Stimulated activated CD4-positive, alpha-beta T cell treated with anti-CD3 and anti-CD28 coated beads, Interleukin-2, amount 100 ng/mL, for 4 hours (primary cell): Measurements from ENCODE around the gene REPS2.

Experiments used
- DNase-seq: peaks from one replicate; pipeline ENCODE4 v3.0.0-alpha.2; 2020; ENCODE audit warnings: low read depth

The REPS2 gene

GRCh38 chrX:17036171-17036961, 89.9 kb downstream of the REPS2 start:
- DNase-seq: no peak

GRCh38 chrX:17038277-17038676, 91.8 kb downstream of the REPS2 start:
- DNase-seq: no peak

DNA sequence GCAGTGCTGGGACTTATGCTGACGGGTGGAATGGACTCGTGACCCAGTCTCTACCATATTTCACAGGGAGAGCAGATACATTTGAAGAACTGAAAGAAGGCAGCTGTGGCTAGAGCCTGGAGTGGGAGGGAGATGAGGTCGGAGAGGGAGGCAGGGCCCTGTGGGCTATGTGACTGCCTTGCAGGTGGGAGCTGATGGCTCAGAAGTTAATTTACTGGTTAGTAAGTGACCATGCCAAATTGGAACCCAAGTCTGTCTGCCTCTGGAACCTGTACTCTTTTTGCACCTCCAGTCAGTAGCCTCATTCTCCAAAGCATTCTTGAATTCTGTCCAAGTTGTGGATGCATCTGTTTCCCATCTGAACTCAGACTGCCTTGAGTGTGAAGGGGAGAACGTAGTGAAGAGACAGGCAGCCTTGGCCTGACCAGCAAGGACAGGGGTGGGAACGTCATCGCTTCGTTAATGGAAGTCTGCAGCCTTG, 92.3 kb downstream of the REPS2 start:
- no peak for DNase-seq

DNA sequence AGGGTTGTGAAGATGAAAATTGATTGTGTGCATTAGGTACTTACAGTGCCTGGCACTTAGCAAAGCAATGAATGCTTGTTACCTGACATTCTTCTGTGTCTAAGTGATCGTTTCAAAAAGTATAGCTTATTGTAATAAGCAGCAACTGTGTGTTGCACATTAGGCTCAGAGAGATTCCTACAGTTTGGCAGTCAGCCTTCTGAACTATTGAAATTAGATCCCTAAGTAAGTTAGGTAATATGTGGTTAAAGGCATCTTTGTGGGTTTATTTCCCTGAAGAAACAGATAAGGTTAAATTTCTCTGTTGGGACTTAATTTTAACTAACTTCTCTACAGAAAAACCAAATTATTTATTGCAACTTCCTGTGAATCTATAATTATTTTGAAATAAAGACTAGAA, 93.4 kb downstream of the REPS2 start:
- DNase-seq: no peak

DNA sequence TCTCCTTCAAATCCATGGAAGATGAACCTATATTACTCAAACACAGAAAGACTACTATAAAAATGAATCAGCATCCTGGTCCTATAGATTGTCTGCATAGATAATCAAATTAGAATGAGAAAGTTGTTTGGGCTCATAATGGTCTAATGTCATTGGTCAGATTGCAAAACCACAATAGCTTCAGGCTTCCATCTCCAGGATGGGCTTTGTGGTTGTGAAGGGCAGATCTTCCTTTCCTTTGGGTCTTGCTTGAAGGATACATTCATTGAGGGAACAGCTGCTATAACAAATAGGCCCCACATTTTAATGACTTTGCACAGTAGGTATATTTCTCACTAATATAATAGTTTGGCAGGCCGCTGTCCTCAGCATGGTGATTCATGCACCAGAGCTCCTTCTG, 94.3 kb downstream of the REPS2 start:
- DNase-seq: no peak

GRCh38 chrX:17042037-17042436, 95.6 kb downstream of the REPS2 start:
- no peak for DNase-seq

DNA sequence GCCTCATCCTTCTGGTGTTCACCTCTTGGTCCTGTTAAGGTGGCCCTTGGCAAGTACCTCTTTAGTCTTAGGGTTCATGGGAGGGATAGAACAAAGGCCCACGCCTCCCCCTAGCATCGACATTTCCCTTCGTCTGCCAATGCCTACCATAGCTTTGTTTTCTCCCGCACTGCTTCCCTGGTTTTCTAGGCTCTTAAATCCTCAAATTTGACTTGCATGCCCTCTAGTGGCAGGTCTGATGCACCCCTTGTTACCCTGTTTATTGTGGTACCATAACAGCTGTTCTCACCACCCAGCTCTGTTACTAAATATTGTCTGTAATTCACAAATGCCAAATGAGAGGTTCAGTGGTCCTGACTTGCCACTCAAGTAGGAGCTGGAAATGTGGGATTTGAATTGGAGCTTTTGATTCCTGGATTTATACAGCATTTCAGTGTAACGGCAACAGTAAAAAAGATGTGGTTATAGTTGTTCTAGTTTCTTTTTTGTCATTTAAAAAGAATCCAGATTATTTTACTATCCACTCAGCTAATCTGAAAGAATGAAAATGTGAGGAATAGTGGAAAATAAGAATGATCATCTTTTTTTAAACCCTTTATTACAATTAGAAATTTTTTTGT, 100.1 kb downstream of the REPS2 start:
- peak; percentile 5 for DNase-seq

GRCh38 chrX:17047224-17047623, 100.8 kb downstream of the REPS2 start:
- no peak for DNase-seq

DNA sequence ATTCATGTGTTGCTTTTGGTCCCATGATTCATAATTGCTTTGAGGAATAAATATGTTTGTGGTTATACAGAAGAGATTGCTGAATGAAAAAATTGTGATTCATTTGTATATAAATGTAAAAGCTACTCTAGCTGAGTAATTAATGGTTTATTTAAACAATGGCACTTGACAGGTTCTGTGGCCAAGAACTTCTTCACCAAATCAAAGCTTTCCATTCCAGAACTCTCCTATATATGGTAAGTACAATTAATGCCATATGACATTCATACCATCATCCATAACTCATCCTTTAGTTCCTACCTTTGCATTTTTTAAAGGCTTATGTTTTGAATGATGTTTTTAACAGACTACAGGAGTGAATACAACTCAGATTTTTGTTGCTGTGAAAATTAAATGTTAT, 105.8 kb downstream of the REPS2 start:
- DNase-seq: no peak

GRCh38 chrX:17052793-17053192, 106.3 kb downstream of the REPS2 start:
- DNase-seq: no peak

GRCh38 chrX:17053502-17053901, 107.0 kb downstream of the REPS2 start:
- DNase-seq: no peak

DNA sequence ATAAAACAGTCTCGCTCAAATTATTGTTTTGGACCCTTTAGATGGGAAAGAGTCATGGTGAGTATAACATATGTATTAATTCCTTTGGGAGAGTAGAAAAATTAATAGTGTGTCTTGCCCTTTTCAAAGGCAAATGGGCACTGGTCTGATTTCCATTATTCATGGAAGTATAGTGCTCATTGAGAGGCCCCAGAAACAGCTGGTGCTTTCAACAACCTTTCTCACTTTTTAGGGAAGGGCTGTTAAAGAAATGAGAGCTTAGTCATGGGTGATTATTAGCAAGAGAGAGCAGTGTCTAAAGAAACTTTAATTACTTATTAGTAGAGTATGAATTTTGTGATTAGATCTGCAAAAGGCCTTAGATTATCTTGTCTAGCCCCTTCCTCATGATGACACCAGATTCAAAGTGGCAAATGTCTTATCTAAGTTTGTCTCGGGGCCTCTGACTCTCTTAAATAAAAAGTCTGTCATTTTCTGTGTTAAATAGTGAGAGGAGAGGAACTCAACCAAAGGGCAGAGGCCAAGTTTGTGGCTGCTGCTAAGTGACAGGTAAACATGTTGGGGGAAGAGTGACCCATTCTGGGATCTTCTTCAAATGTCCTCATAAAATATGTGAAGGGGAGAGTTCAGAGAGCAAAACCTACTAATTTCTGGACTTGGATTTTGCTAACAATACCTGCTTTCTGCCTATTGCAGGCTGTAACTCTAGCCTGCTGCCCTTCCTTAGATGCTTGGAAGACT, 110.6 kb downstream of the REPS2 start:
- no peak for DNase-seq

DNA sequence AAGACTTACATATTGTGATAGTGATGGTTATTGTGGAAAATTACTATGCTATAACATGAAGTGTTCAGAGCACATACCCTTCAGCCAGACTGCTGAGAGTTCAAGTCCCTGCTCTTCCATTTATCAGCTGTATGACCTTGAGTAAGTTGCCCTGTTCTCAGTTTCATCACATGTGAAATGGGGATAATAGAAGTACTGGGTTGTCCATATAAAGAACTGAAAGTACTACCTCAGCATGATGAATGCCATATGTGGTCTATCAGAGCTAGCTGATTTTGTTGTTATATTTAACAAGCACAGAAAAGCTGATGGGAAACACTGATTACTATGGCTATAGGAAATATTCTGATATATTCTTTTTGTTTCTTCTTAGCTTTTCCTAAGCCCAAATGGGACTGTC, 115.6 kb downstream of the REPS2 start:
- no peak for DNase-seq

DNA sequence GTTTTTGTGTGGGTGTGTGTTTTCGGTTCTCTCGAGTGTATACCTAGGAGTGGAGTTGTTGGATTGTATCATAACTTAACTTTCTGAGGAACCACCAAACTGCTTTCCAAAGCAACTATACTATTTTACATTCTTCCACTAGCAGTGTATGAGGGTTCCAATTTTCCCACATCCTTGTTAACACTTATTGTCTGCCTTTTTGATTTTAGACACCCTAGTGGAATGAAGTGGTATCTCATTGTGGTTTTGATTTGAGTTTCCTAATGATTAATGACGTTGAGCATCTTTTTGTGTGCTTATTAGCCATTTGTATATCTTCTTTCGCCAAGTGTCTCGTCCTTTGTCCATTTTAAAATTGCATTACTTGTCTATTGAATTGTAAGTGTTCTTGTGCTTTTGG, 118.6 kb downstream of the REPS2 start:
- no peak for DNase-seq

- no peak for DNase-seq
Observed at GRCh38 chrX:17067534-17067933, 121.1 kb downstream of the REPS2 start.

DNA sequence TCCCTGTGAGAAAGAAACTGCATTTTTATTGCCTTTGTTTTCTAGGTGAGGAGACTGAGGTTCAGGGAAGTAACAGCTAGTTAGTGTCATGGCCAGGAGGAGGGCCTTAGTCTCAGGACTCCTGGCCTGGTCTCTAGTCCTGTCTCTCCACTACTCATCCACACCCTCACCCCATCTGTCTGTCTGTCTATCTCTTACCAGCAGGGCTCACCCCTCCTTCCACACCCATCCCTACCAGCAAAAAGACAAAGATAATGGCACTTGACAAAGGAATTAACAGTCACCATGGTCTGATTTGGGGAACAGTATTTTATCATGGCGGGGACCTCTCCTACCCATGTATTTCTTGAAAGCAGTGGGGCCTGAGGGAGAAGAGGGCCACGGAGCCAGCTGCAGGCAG, 125.8 kb downstream of the REPS2 start:
- DNase-seq: no peak

DNA sequence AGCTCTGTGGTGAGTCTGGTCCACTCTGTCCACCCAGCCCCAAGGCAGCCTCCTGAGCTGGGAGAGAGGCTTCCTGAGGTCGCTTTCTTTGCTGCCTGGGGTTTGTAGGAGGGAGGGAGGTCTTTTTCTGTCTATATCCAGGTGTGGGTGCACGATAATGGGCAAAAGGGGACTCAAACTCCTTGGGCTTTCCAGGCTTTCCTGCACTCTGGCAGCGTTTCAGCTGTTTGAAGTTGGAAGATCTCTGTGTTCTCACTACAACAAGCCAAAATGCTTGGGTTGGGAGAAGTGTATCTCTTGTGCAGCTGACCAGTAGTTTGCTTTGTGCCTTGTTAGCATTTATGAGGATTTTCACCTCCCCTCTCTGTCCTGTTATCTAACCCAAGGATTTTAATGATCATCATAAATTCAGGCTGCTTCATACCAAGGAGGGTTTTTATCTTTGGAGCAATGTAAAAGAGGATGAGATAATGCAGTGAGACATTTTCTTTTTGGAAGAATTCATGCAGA, 126.3 kb downstream of the REPS2 start:
- DNase-seq: no peak

GRCh38 chrX:17075004-17075403, 128.5 kb downstream of the REPS2 start:
- DNase-seq: no peak

DNA sequence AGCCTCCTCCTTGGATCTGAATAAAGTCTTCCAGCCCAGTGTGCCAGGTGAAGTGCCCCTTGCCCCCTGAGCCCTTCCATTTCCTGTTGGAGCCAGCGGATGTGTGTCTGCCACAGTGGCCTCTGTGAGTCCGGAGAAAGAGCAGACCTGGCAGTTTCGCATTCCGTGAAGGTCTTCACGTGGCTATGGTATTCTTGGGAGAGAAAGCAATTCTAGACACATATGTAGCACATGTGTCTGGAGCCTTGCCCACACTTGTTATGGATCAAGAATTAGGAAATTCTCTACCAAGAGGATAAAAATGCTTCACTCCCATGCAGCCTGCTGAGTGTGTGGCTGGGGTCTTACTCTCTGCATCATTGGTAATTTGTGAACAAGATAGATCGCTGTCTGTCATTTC, 130.9 kb downstream of the REPS2 start:
- DNase-seq: no peak

GRCh38 chrX:17078031-17078720, 131.7 kb downstream of the REPS2 start:
- DNase-seq: no peak

DNA sequence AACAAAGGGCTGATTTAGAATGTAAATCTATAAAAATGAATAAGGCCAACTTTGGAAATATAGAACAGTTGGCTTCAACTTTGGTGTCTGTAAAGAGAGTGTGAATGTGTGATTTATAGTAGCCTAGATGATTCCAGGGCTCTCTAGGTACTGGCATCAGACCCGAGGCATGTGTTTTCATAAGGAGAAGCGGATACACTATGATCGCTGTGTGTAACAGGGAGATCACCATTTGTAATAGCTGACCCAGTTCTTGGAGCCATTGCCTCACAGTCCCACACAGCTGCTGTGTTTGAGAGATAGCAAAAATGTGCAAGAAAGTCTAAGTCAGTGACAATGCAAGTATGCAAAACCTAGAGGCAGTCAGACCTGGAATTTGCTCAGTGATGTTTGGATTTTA, 135.1 kb downstream of the REPS2 start:
- no peak for DNase-seq

- no peak for DNase-seq
Observed at GRCh38 chrX:17081968-17082367, 135.5 kb downstream of the REPS2 start.
